CD1c-positive myeloid dendritic cell (primary cell): ENCODE data around the gene ADPRHL1.
"Not testable (repeated sequence)": the region's sequence is repeated elsewhere in the genome, so short reads cannot be mapped to it uniquely, and the experiment has no call there.

Source experiments
- DNase-seq: peaks from one replicate; pipeline ENCODE4 v3.0.0-alpha.2; 2016; ENCODE audit errors: extremely low spot score

ADPRHL1 gene

GRCh38 chr13:113456116-113456702, 2.9 kb upstream of the ADPRHL1 start:
- no peak for DNase-seq

GRCh38 chr13:113455384-113455783, 2.1 kb upstream of the ADPRHL1 start:
- DNase-seq: no peak

- no peak for DNase-seq
Measured at GRCh38 chr13:113454936-113455335, 1.6 kb upstream of the ADPRHL1 start.

DNA sequence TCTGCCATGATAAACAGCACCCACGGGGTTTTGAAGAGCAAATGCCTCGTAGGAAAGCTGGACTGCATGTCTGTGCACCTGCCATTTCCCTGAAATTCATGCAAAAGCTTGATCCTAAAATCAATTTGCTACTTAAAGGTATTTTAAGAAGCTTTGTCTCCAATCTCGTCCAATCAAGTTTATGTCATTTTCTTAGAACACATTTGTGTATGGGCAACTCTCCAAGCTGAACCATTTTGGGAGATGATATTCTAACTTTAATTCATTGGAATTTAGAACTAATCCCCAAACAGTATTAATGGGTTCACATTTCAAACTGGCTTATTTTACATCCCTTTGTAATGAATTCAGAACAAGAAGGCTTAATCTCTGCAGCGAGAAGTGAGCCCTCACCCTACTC, 822 bp downstream of the ADPRHL1 start:
- no peak for DNase-seq

DNA sequence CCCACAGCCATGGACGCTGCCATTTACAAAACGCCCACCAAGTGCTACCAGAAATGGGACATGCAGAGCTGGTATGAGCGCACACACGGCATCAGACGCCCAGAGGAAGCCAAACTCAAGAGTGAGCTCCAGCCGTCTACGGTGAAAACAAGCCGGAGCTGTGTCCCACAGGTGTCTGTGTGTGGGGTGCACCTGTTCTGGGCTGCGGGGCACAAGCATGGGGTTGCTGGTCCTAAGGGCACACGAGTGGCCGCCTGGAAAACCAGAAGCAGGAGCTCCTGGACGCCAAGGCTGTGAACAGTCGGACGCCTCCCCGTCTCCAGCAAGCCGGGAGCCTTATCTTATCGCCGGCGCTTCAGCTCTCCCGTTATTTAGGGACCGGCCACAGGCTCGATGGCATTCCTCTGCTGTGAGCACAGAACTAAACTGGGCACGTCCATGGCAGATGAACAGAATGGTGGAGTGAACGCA, 1.3 kb downstream of the ADPRHL1 start:
- no peak for DNase-seq

GRCh38 chr13:113450861-113451620, 2.2 kb downstream of the ADPRHL1 start:
- DNase-seq: not testable (repeated sequence)

DNA sequence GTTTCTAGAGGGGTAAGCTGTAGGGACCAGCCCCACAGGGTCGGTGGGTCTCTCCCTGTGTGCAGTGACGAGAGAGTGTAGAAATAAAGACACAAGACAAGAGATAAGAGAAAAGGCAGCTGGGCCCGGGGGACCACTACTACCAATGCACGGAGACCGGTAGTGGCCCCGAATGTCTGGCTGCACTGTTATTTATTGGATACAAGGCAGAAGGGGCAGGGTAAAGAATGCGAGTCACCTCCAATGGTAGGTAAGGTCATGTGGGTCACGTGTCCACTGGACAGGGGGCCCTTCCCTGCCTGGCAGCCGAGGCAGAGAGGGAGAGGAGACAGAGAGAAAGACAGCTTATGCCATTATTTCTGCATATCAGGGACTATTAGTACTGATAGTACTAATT, 2.9 kb downstream of the ADPRHL1 start:
- DNase-seq: not testable (repeated sequence)

- DNase-seq: no peak
Measured at GRCh38 chr13:113449693-113450347, 3.5 kb downstream of the ADPRHL1 start.

- no peak for DNase-seq
Measured at GRCh38 chr13:113448885-113449692, 4.2 kb downstream of the ADPRHL1 start.

DNA sequence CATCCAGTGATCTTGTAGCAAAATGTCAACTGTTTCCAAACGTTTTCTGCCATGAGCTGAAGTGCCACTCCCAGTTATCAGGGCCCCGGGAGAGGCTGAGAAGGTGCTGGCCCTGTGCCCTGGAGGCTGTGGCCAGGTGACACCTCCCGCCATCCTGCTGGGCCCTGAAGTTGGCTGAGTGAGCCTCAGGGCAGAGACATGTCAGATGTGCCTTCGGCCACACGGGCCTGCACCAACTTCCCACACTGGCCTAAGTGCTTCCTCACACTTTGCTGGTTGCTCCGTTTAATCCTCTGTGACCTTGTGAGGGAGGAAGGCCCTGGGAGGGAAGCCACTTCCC, 4.8 kb downstream of the ADPRHL1 start:
- DNase-seq: no peak

GRCh38 chr13:113447596-113447995, 5.7 kb downstream of the ADPRHL1 start:
- no peak for DNase-seq

DNA sequence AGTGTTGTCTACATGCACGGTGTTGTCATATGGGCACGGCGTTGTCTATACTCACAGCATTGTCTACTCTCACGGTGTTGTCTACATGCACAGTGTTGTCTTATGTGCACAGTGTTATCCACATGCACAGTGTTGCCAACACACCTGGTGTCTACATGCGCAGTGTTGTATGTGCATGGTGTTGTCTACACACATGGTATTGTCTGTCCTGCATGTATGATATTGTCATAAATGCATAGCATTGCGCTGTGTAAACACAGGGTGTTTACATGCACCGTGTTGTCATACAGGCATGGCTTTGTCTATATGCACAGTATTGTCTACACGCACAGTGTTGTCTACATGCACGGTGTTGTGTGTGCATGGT, 6.8 kb downstream of the ADPRHL1 start:
- DNase-seq: no peak

GRCh38 chr13:113445791-113446487, 7.3 kb downstream of the ADPRHL1 start:
- no peak for DNase-seq

GRCh38 chr13:113443991-113444390, 9.3 kb downstream of the ADPRHL1 start:
- no peak for DNase-seq

DNA sequence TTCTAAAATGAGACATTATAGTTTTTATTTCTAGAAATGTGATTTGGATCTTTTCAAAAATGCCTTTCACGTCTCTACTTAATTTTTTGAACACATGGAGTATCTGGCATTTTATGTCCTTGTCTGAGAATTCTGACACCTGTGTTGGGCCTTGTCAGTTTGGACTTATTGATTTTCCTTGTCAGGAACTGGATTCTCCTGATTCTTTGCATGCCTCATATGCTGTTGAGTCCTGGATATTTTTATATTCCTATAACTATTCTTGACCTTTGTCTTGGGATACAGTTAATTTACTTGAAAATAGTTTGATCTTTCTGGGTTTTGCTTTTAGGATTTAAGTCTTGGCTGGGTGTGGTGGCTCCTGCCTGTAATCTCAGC, 10.3 kb downstream of the ADPRHL1 start:
- no peak for DNase-seq

GRCh38 chr13:113442354-113442984, 10.8 kb downstream of the ADPRHL1 start:
- DNase-seq: no peak

DNA sequence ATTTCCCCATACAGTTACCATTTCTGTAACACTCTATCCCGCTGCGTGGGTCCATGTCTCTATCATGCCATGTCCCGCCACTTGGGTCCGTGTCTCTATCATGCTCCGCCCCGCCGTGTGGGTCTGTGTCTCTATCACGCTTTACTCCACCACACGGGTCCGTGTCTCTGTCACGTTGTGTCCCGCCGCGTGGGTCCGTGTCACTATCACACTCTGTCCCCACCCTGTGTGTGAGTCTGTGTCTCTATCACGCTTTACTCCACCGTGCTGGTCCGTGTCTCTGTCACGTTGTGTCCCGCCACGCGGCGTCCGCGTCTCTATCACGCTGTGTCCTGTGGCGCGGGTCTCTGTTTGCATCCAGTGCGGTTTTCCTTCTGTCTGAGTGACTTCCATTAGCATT, 11.6 kb downstream of the ADPRHL1 start:
- no peak for DNase-seq

DNA sequence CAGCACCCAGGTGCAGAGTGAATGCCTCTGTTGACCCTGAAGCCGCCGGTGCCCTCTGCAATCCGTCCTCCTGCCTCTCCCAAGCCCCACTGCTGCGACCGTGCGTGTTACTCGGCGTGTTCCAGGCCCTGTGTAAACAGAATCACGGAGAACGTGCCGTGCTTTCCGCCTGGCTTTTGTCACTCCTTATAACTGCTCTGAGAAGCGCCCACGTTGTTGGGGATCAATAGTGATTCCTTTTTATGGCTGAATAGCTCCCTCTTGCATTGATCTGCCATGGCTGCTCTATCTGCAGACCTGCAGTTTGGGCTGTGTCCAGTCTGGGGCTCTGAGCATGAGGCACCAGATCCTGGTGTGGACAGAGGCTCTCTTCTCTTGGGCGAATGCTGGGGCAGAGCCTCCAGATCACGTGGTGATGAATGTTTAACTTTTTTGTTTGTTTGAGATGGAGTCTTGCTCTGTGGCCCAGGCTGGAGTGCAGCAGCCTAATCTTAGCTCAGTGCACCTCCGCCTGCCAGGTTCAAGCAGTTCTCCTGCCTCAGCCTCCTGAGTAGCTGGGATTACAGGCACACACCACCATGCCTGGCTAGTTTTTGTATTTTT, 15.8 kb downstream of the ADPRHL1 start:
- no peak for DNase-seq

DNA sequence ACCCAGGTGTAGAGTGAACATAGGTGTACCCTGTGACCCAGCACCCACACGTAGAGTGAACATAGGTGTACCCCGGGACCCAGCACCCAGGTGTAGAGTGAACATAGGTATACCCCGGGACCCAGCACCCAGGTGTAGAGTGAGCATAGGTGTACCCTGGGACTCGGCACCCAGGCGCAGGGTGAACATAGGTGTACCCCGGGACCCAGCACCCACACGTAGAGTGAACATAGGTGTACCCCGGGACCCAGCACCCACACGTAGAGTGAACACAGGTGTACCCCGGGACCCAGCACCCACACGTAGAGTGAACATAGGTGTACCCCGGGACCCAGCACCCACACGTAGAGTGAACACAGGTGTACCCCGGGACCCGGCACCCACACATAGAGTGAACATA, 16.4 kb downstream of the ADPRHL1 start:
- DNase-seq: not testable (repeated sequence)

DNA sequence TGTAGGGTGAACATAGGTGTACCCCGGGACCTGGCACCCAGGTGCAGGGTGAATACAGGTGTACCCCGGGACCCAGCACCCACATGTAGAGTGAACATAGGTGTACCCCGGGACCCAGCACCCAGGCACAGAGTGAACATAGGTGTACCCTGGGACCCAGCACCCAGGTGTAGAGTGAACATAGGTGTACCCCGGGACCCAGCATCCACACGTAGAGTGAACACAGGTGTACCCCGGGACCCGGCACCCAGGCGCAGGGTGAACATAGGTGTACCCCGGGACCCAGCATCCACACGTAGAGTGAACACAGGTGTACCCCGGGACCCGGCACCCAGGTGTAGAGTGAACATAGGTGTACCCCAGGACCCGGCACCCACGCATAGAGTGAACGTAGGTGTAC, 17.4 kb downstream of the ADPRHL1 start:
- DNase-seq: not testable (repeated sequence)

- DNase-seq: no peak
Measured at GRCh38 chr13:113433391-113433916, 19.8 kb downstream of the ADPRHL1 start.
